Activated naive CD8-positive, alpha-beta T cell treated with anti-CD3 and anti-CD28 coated beads, Interleukin-2, amount 50 U/mL, for 16 hours (primary cell): ENCODE data around the gene MYLK.

ENCODE experiments used
- DNase-seq: peaks from one replicate; pipeline ENCODE4 v3.0.0-alpha.2; 2020; ENCODE audit warnings: low read depth, low spot score

Gene MYLK

DNA sequence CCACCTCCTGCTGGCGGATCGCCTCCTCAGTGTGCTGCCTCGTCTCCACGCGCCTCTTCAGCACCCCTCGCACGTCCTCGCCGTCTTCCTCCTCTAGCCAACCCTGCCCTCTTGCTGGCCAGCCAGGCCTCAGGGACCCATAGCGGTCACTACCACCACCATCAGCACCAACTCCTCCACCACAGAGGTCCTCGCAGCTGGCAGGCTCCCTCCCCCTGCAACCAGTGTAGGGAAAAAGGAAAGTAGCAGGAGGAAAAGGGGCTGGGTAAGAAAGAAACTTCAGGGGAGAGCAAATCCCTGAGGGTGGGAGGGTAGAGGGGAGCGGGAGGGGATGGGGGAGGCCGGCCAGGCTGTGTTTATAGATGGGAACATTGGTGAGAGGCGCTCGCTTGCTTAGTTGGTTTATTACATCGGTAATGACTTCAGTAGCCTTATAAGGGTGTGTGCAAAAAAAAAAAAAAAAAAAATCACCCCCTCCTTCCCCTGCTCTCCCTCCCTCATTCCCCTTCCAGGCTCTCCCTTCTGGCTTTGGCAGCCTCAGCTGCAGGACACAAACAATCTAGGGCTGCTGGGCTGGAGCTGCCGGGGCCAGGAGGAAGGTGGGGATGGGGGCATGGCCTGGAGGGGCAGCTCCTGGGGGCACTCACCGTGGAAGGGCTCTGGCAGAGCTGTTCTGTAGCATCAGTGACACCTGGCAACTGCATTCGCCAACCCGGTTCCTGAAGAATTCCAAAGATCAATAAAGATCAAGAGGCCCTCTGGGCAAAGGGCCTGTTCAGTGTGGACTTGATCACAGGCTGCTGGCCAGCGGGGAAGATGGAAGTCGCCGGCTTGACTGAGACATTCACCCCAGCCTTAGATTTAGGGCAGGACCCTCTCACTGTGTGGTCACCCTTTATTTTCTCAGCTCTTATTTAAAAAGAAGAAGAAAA is 183.1 kb downstream of the MYLK start:
- DNase-seq, result no peak

GRCh38 chr3:123698813-123699212 is 185.3 kb downstream of the MYLK start:
- no peak for DNase-seq

GRCh38 chr3:123696808-123697207 is 187.3 kb downstream of the MYLK start:
- DNase-seq, result no peak

GRCh38 chr3:123695731-123696640 is 188.1 kb downstream of the MYLK start:
- DNase-seq, result no peak

- no peak for DNase-seq
These were observed 189.0 kb downstream of the MYLK start for GRCh38 chr3:123695152-123695551.

GRCh38 chr3:123694366-123695087 is 189.6 kb downstream of the MYLK start:
- DNase-seq, result no peak

DNA sequence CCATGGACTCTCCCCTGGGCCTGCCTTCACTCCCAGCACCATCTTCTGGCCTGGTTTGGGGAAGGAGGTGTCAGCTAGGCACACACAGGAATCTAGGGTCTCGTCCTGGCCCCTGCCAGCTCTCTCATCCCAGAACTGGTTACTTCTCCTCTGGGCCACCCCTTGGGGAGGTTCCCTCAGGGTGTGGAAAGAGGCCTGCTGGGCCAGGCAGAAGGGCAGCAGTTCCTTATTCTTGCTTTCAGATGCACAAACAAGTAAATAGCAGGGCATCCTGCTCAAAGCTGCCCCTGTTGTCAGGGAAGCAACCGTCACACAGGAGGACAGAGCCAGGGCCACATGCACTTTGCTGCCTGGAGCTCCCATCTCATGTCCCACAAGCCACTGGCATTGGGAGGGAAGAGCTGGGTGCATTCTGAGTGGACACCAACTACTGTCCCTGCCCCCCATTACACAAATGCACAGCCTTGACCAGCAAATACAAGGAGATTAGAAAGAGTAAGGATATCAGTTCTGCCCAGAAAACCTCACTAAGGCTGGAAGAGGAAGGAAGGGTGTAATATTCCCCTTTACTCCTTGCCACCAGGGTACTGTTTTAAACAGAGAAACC is 190.4 kb downstream of the MYLK start:
- DNase-seq, result no peak

DNA sequence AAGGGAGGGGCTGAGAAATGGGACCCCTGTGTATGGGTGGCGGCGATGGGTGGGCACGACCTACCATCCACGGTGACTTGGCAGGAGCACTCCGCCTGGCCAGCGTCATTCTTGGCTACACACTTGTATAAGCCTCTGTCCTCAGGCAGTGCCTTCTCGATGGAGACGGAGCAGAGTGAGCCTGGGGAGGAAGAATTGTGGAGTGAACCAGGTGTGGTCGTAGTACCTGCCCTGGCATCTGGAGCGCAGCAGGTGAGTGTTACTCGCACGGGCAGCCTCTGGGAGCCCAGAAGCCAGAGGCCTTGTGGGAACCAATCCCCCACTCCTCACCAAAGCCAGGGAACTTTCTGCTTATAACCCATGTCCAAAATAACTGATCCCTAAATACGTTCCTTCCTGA is 191.5 kb downstream of the MYLK start:
- no peak for DNase-seq

GRCh38 chr3:123692041-123692440 is 192.1 kb downstream of the MYLK start:
- DNase-seq, result no peak

GRCh38 chr3:123689831-123690230 is 194.3 kb downstream of the MYLK start:
- DNase-seq, result no peak

DNA sequence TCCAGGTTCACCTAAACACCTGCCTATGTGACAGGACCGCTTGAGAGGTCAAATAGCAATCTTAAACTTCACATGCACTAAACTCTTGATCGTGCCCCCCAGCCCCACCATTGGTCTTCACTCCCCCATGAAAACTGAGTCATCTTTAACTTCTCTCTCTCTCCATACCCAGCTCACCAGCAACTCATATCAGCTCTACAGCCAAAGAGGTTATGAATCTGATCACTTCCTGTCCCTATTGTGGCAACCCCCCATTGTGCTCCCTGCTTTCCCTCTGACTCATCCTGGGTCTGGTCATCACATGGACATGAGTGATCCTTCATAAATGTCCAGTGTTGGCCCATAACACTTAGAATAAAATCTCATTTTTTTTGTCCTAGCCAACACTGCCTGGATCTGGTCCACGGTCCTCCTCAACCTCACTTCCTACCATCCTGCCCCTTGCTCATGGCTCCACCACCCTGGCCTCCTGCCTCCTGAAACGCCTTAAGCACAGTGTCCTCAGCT is 195.8 kb downstream of the MYLK start:
- no peak for DNase-seq

DNA sequence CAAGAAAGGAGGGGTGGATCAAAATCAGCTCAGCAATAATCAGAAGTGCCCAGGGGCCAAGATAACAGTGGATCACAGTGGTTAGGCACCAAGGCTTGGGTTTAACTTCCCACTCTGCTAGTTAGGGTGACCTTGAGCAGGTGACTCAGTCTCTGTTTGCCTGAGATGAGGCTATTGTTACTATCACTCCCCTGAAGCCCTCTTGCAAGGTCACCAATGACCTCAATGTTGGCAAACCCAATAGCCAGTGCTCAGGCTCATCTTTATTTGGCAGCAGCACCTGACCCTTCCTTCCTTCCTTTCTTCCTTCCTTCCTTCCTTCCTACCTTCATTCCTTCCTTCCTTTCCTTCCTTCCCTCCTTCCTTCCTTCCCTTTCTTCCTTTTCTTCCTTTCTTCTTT is 196.8 kb downstream of the MYLK start:
- no peak for DNase-seq

GRCh38 chr3:123686251-123686650 is 197.9 kb downstream of the MYLK start:
- DNase-seq, result no peak

DNA sequence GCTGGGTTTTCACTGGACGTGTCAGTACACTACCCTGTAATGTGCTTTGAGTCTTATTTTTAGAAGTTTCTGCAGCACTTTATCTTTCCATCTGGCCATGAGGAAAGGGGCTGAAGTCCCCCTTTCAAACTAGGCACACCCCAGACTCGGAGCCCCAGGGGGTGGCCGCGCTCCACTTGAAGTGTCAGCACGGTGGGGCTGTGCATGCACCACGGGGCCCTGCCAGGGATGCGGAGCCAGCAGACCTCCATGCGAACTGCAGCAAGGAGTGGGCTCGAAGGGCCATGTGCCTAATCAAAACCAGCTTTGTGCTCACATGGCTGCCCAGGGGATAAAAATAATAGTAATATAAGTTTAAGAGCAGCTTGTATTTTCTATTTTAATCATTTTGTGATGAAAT is 198.4 kb downstream of the MYLK start:
- DNase-seq, result no peak

GRCh38 chr3:123684636-123685035 is 199.5 kb downstream of the MYLK start:
- no peak for DNase-seq

DNA sequence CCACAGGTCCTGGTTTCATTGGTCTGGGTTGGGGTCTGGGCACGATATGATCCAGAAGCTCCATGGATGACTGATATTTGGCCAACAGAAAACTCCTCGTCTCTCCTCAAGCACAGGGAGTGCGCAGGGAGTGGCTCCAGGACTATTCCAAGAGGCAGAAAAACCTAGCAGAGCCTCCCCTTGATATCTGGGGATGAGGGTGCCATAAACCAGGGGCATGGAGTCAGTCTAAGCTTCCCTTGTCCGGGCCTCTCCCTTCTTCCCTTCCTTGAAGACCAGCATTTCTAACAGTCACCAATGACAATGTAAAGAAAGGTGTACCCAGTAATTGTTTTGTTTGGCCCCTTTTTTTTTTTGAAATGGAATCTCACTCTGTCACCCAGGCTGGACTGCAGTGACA is 199.9 kb downstream of the MYLK start:
- DNase-seq, result no peak

DNA sequence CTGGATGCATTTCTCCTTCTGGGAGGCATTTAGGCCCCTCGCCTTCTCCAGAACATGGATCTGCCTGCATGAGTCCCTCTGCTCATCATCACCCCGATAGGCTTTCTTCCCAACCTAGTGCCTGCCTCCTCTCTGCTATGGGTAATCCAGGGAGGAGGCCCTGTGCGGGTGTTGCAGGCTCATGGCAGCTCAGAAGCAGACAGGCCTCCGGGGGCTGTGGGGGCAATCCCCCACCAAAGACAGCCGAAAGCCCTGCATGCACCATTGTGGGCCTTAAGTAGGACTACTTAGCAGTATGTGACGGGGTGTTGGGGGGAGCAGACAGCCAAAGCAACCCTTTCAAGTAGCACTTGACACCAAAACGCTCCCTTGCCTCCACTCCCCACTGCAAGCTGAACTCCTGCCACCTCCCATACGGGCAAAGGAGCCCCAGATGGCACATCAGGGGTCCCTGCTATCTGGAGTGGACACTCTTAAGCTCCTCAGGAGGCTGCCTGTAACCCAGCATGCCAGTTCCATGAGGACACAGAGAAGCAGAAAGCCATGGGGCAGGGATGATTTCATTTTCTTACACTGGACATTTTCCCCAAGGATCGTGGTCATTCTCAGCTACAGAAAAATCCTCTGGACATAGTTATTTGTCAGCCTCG is 200.5 kb downstream of the MYLK start:
- no peak for DNase-seq

- no peak for DNase-seq
These were observed 201.2 kb downstream of the MYLK start for GRCh38 chr3:123682781-123683504.

GRCh38 chr3:123682302-123682701 is 201.8 kb downstream of the MYLK start:
- no peak for DNase-seq
